ENCODE results near the gene FBLL1. TPM values are rescaled to one million over a fixed set of nuclear protein-coding genes. Genes with fewer than 3 reads are reported as not detected.
A peak's percentile ranks its signal among the peaks of the same experiment; 100 is the strongest.

FBLL1 gene
- total and polyA plus RNA-seq, 2 of the 8 experiments (the other 6 are each of a cell fraction or from before 2014, with no cell fraction given): 8.3 to 30.9 TPM

DNA sequence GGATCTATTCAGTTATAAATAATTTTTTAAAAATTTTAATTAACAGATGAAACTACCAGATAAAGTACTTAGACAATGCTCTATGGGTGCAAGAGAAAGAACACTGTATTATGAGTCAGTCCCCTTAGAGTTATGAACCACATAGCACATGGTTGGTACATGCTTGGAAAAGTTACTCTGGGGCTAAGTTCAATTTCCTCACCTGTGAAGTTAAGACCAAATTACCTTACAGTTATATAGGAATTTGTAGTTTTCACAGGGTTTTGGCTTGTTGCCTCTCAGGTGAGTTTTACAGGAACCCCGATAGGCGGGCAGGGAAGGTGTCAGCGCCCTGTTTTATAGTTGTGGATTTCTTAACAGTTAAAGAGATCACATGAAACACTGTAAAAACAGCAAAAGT, 48.9 kb downstream of the FBLL1 start:
- Histone ChIP-seq H3K4me3 (ENCODE audit: extremely low read depth in 1 of 4, insufficient read depth in 2 of 4, low read depth in 3 of 4, low read length in 4 of 4) (peak overlapping the region; percentile 79 to 97 (median 88)), H2BK5ac (ENCODE audit: low read depth, low read length) (no peak overlapping the region), H3K9ac (replicated peaks in 1 of 4; ENCODE audit: extremely low read depth in 1 of 4, low read depth in 3 of 4, low read length in 3 of 4) (peak overlapping the region in 1 of 4 experiments; percentile 14; a peak in 4 of 7 replicates), H4K20me1 (replicated peaks in 1 of 2; ENCODE audit: control insufficient read depth in 1 of 2, insufficient read depth in 2 of 2, low read length in 2 of 2) (peaks cover 11 to 12% of the 10 kb centered on the region in 2 experiments), H3K79me2 (ENCODE audit: control insufficient read depth in 1 of 2, insufficient read depth in 2 of 2, low read length in 2 of 2) (peaks cover 29 to 54% of the 10 kb centered on the region in 2 experiments), H2BK15ac (ENCODE audit: low read length) (no peak overlapping the region), H2AFZ (ENCODE audit: low read length) (no peak overlapping the region), H3K14ac (ENCODE audit: insufficient read length) (no peak overlapping the region), H3K23me2 (ENCODE audit: low read depth, low read length) (no peaks in the 10 kb centered on the region; the same call in 1 of the 2 replicates), H4K91ac (replicated peaks; ENCODE audit: insufficient read length, low read length) (no peak overlapping the region), H3K9me3 (ENCODE audit: insufficient read depth in 2 of 2, low read depth in 1 of 2, low read length in 1 of 2) (no peaks in the 10 kb centered on the region), H2BK20ac (ENCODE audit: low read length) (no peak overlapping the region), H3K18ac (ENCODE audit: extremely low read depth, low read length) (no peak overlapping the region), H4K8ac (ENCODE audit: extremely low read depth, insufficient read depth, low read length) (no peak overlapping the region), H3K4me1 (replicated peaks in 1 of 4; ENCODE audit: control insufficient read depth in 3 of 4, insufficient read depth in 4 of 4, low read length in 3 of 4) (peaks cover 0 to 9% (median 4%) of the 10 kb centered on the region in 4 experiments; a peak in 4 of 7 replicates), H3K36me3 (ENCODE audit: control insufficient read depth in 2 of 4, insufficient read depth in 4 of 4, low read length in 3 of 4) (peaks cover 0 to 4% (median 2%) of the 10 kb centered on the region in 4 experiments; a peak in 2 of 8 replicates), H2BK12ac (ENCODE audit: low read depth, low read length) (no peak overlapping the region), H3K23ac (ENCODE audit: insufficient read length) (no peak overlapping the region), H3K4ac (replicated peaks; ENCODE audit: insufficient read length, low read depth, low read length) (no peak overlapping the region), H3K4me2 (ENCODE audit: insufficient read depth in 1 of 2, low read depth in 2 of 2, low read length in 2 of 2) (peak overlapping the region; percentile 58 to 73), H3K79me1 (ENCODE audit: low read depth, low read length) (no peaks in the 10 kb centered on the region; the same call in 1 of the 2 replicates), H2AK5ac (ENCODE audit: low read depth, low read length) (no peak overlapping the region), H3K27me3 (replicated peaks in 1 of 4; ENCODE audit: control insufficient read depth in 3 of 4, extremely low read depth in 1 of 4, insufficient read depth in 3 of 4, low read length in 3 of 4) (no peaks in the 10 kb centered on the region), H4K5ac (ENCODE audit: insufficient read length, low read depth, low read length) (no peak overlapping the region), H3K56ac (replicated peaks; ENCODE audit: insufficient read length, low read depth, low read length) (no peak overlapping the region), H3K27ac (ENCODE audit: low read depth, low read length) (no peak overlapping the region), H2BK120ac (replicated peaks; ENCODE audit: low read depth, low read length) (no peak overlapping the region)
- 59% methylated on average over 3 of the region's 3 CpGs; no CpG with 5 or more reads in 1 of the 2 experiments for WGBS, 2 experiments (ENCODE audit: extremely low coverage in 1 of 2, insufficient coverage in 1 of 2, insufficient read length in 1 of 2, insufficient replicate concordance in 2 of 2, low coverage in 1 of 2, low lambda C conversion rate in 2 of 2, missing lambda C conversion rate in 1 of 2)
- ChIA-PET POLR2A (ENCODE audit: partially characterized antibody) (interaction anchor here (0.9 kb wide), 1 partner anchor 59 kb away, joined by 4 read pairs; no protein-coding TSS in a partner anchor), CTCF (ENCODE audit: partially characterized antibody) (no interaction called here)
- DNase-seq (ENCODE audit: low read depth in 1 of 2, low spot score in 2 of 2): no peak
- FAIRE-seq: no peak
- TF ChIP-seq CHD2 (IDR thresholded peaks at IDR 0.05; ENCODE audit: low read length) (no peak), FOSL1 (IDR thresholded peaks at IDR 0.05; ENCODE audit: insufficient read depth, low read depth, low read length) (no peak), TCF12 (IDR thresholded peaks at IDR 0.05; ENCODE audit: low read depth, low read length) (no peak), JUN (IDR thresholded peaks at IDR 0.05; ENCODE audit: low read depth, low read length) (no peak), KDM1A (IDR thresholded peaks at IDR 0.05; ENCODE audit: borderline replicate concordance, low read length) (no peak), EP300 (IDR thresholded peaks at IDR 0.05; ENCODE audit: borderline replicate concordance in 1 of 2, low read depth in 2 of 2, low read length in 2 of 2) (no peak), MAFK (IDR thresholded peaks at IDR 0.05; ENCODE audit: low read depth, low read length) (no peak), CEBPB (IDR thresholded peaks at IDR 0.05; ENCODE audit: low read depth, low read length) (no peak), RNF2 (IDR thresholded peaks at IDR 0.05; ENCODE audit: borderline replicate concordance, low read depth, low read length, missing control alignments, poor library complexity, severe bottlenecking) (no peak), PHF8 (conservative IDR thresholded peaks at IDR 0.05; ENCODE audit: low read depth, low read length) (no peak)
- TF ChIP-seq, protein P1, sequence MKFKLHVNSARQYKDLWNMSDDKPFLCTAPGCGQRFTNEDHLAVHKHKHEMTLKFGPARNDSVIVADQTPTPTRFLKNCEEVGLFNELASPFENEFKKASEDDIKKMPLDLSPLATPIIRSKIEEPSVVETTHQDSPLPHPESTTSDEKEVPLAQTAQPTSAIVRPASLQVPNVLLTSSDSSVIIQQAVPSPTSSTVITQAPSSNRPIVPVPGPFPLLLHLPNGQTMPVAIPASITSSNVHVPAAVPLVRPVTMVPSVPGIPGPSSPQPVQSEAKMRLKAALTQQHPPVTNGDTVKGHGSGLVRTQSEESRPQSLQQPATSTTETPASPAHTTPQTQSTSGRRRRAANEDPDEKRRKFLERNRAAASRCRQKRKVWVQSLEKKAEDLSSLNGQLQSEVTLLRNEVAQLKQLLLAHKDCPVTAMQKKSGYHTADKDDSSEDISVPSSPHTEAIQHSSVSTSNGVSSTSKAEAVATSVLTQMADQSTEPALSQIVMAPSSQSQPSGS (IDR thresholded peaks at IDR 0.05; ENCODE audit: low read length): no peak
